HEK293 (cell line): ENCODE results near the gene HS1BP3.

Experiments
- CTCF ChIP-seq: fragments of 450-650 bp; formaldehyde crosslinking; IDR thresholded peaks from 2 replicates; pipeline ENCODE4 v1.5.1; 2016; ENCODE audit warnings: missing biosample characterization, missing genetic modification characterization
- PBX3 ChIP-seq: sonication (generic); formaldehyde crosslinking; IDR thresholded peaks from 2 replicates; pipeline ENCODE4 v1.8.1; 2022; ENCODE audit warnings: mild to moderate bottlenecking, moderate library complexity, missing genetic modification reagents
- REPIN1 ChIP-seq: fragments of 450-650 bp; formaldehyde crosslinking; IDR thresholded peaks from 2 replicates; pipeline ENCODE4 v1.5.1; 2017; ENCODE audit warnings: missing biosample characterization, missing genetic modification characterization, low read depth
- YY1 ChIP-seq: fragments of 450-650 bp; formaldehyde crosslinking; IDR thresholded peaks from 2 replicates; pipeline ENCODE4 v1.5.1; 2018; ENCODE audit warnings: missing biosample characterization, missing genetic modification characterization
- ZBTB1 ChIP-seq: fragments of 450-650 bp; formaldehyde crosslinking; IDR thresholded peaks from 2 replicates; pipeline ENCODE4 v1.5.1; 2016; ENCODE audit warnings: missing biosample characterization, missing genetic modification characterization
- ZBTB6 ChIP-seq: fragments of 450-650 bp; formaldehyde crosslinking; IDR thresholded peaks from 2 replicates; pipeline ENCODE4 v1.5.1; 2017; ENCODE audit warnings: missing biosample characterization, missing genetic modification characterization
- ZNF24 ChIP-seq: fragments of 450-650 bp; formaldehyde crosslinking; IDR thresholded peaks from 2 replicates; pipeline ENCODE4 v1.5.1; 2016; ENCODE audit warnings: missing biosample characterization, missing genetic modification characterization
- ZNF704 ChIP-seq: fragments of 450-650 bp; formaldehyde crosslinking; IDR thresholded peaks from 2 replicates; pipeline ENCODE4 v1.5.1; 2016; ENCODE audit warnings: missing biosample characterization, missing genetic modification characterization
- ZNF747 ChIP-seq: fragments of 450-650 bp; formaldehyde crosslinking; IDR thresholded peaks from 2 replicates; pipeline ENCODE4 v1.5.1; 2016; ENCODE audit warnings: missing biosample characterization, missing genetic modification characterization

GRCh38 chr2:20635675-20636584 is 15.0 kb downstream of the HS1BP3 start:
- TF ChIP-seq YY1 (no peak), ZBTB6 (tag by site-specific recombination) (no peak), REPIN1 (no peak), ZNF747 (tag by site-specific recombination) (no peak), ZNF704 (tag by site-specific recombination) (no peak), ZBTB1 (tag by site-specific recombination) (no peak), CTCF (tag by site-specific recombination) (peak; percentile 89), ZNF24 (tag by site-specific recombination) (no peak), PBX3 (CRISPR knock-in tag) (peak; percentile 64; the same call in 1 of the 2 replicates)
